GM12878 (cell line): Measurements from ENCODE around the gene DMXL1. TPM values are rescaled to one million over a fixed set of nuclear protein-coding genes. Genes with fewer than 3 reads are reported as not detected.

Experiments used
- ATAC-seq: fragments of 200-7000 bp; cut with Tn5 transposase; 3 replicates; pipeline ENCODE4 v1.9.1; 2020; ENCODE audit warnings: mild to moderate bottlenecking, moderate library complexity
- BruUV-seq: library from RNA; stranded (reverse); fragments of 400-500 nt; replicated peaks from 2 replicates; lab custom pipeline; 2021; lab: Mats Ljungman, UMichigan
- CTCF ChIA-PET: fragments of 300-600 bp; sonication (Branson Sonifier 250); formaldehyde crosslinking; extraction: SDS; loops from one replicate; lab custom pipeline; 2021; ENCODE audit warnings: inconsistent platforms; lab: Yijun Ruan, JAX
- POLR2A ChIA-PET: fragments of 350-600 bp; formaldehyde crosslinking; extraction: SDS; loops from one replicate; lab custom pipeline; 2021; ENCODE audit warnings: inconsistent platforms; lab: Charles Lee
- RAD21 ChIA-PET: fragments of 300-600 bp; sonication (Branson Sonifier 250); formaldehyde crosslinking; loops from one replicate; lab custom pipeline; 2023; ENCODE audit warnings: antibody characterized with exemption; ENCODE audit not compliant: unreplicated experiment; lab: Charles Lee
- SMC1A ChIA-PET: fragments of 300-600 bp; sonication (Branson Sonifier 250); formaldehyde crosslinking; loops from one replicate; lab custom pipeline; 2023; ENCODE audit not compliant: unreplicated experiment, uncharacterized antibody; lab: Charles Lee
- DNase-seq: peaks from one replicate; pipeline ENCODE4 v3.0.0-alpha.2; 2011; ENCODE audit warnings: low read depth, low spot score
- FAIRE-seq: peaks from 3 replicates; lab custom pipeline; 2011; peaks lifted over from hg19 to GRCh38; lab: Jason Lieb, UNC
- H2AFZ ChIP-seq: 2 replicates; pipeline ENCODE4 v1.6.0; 2011; ENCODE audit warnings: low read depth, low read length, control low read depth; ENCODE audit not compliant: control insufficient read depth
- H3K27ac ChIP-seq: 2 replicates; pipeline ENCODE4 v1.5.1; 2011; ENCODE audit warnings: control low read depth; ENCODE audit not compliant: control insufficient read depth, insufficient read depth
- H3K27me3 ChIP-seq, 2 experiments: replicated peaks in 1 of 2; 2 replicates each; pipeline versions ENCODE4 v1.6.0 to v1.6.1; 2011; ENCODE audit warnings: low read length in 1 of 2; ENCODE audit not compliant: control insufficient read depth in 2 of 2, insufficient read depth in 2 of 2
- H3K36me3 ChIP-seq, 2 experiments: 2 replicates each; pipeline ENCODE4 v1.5.1; 2011; ENCODE audit warnings: low read length in 1 of 2; ENCODE audit not compliant: control insufficient read depth in 2 of 2, insufficient read depth in 2 of 2
- H3K4me1 ChIP-seq: 2 replicates; pipeline ENCODE4 v1.6.1; 2011; ENCODE audit warnings: mild to moderate bottlenecking, low read length, moderate library complexity, mixed read lengths; ENCODE audit not compliant: control insufficient read depth, insufficient read depth
- H3K4me2 ChIP-seq: 2 replicates; pipeline ENCODE4 v1.6.0; 2011; ENCODE audit warnings: control low read depth; ENCODE audit not compliant: control insufficient read depth, insufficient read depth
- H3K4me3 ChIP-seq: fragments of 200-600 bp; sonication (generic); 2 replicates; pipeline ENCODE4 v1.5.1; 2016
- H3K79me2 ChIP-seq: 2 replicates; pipeline ENCODE4 v1.6.0; 2011; ENCODE audit warnings: low read length; ENCODE audit not compliant: control insufficient read depth, insufficient read depth
- H3K9ac ChIP-seq: 2 replicates; pipeline ENCODE4 v1.8.0; 2011; ENCODE audit warnings: low read length, control low read depth, mixed read lengths; ENCODE audit not compliant: control insufficient read depth, insufficient read depth
- H3K9me3 ChIP-seq: replicated peaks from 3 replicates; pipeline ENCODE4 v1.5.1; 2011; ENCODE audit warnings: mild to moderate bottlenecking, low read length; ENCODE audit not compliant: control insufficient read depth, insufficient read depth
- H4K20me1 ChIP-seq: 2 replicates; pipeline ENCODE4 v1.6.0; 2011; ENCODE audit not compliant: control insufficient read depth, insufficient read depth
- NFYA ChIP-seq: IDR thresholded peaks from 2 replicates; pipeline ENCODE4 v1.6.1; 2011; ENCODE audit warnings: low read depth, mild to moderate bottlenecking, low read length, improper control_type of control experiment, borderline replicate concordance
- RELA ChIP-seq: fragments of 450-650 bp; IDR thresholded peaks from 2 replicates; pipeline ENCODE4 v1.8.0; 2014; ENCODE audit warnings: borderline replicate concordance; ENCODE audit not compliant: partially characterized antibody
- SUPT20H ChIP-seq: IDR thresholded peaks from 2 replicates; pipeline ENCODE4 v1.6.1; 2011; ENCODE audit warnings: low read depth, mild to moderate bottlenecking, low read length, moderate library complexity, borderline replicate concordance; ENCODE audit not compliant: control insufficient read depth
- YBX1 ChIP-seq: fragments of 450-650 bp; IDR thresholded peaks from 2 replicates; pipeline ENCODE4 v1.6.1; 2016; ENCODE audit warnings: antibody characterized with exemption
- ZNF217 ChIP-seq: fragments of 450-650 bp; IDR thresholded peaks from 2 replicates; pipeline ENCODE4 v1.6.1; 2017; ENCODE audit warnings: antibody characterized with exemption, mild to moderate bottlenecking
- WGBS: methylation state at CpG from one replicate; pipeline ENCODE4 v1.1.6; 2016; ENCODE audit warnings: low lambda C conversion rate; ENCODE audit not compliant: insufficient replicate concordance, insufficient coverage; ENCODE audit errors: missing lambda C conversion rate; 5-methylcytosine and 5-hydroxymethylcytosine counted together
- in situ Hi-C: fragments of 300-500 bp; cut with MboI; formaldehyde crosslinking; loops from 9 replicates; pipeline ENCODE4 v1.14.3; 2018; ENCODE audit warnings: mixed read lengths
- intact Hi-C: fragments of 100-400 bp; cut with micrococcal nuclease; formaldehyde crosslinking; loops from one replicate; pipeline ENCODE4 v1.14.2; 2022; ENCODE audit not compliant: unreplicated experiment
- polyA plus RNA-seq, 11 experiments: library from polyadenylated mRNA; depleted of rRNA in 4 of 11; unstranded in 6 of 11; stranded (reverse) in 5 of 11; fragments of >200 nt; fragmentation: Nextera tagmentation in 4 of 11; fragmentation: Illumina TruSeq in 1 of 11; extraction: Ambion mirVana in 4 of 11; extraction: Trizol in 1 of 11; gene quantifications; 1 replicate in 1 of 11; 2 replicates in 10 of 11; pipeline versions ENCODE4 v1.2.1 to v1.2.3, GENCODE V29; 2011 to 2016; ENCODE audit warnings: inconsistent platforms in 2 of 11, missing spikeins in 2 of 11, low read depth in 1 of 11
- total RNA-seq, 4 experiments: library from RNA; depleted of rRNA in 3 of 4; stranded (reverse); fragments of >200 nt in 3 of 4; fragmentation: Illumina TruSeq in 1 of 4; extraction: Trizol in 1 of 4; gene quantifications; 2 replicates each; pipeline versions ENCODE4 v1.2.1 to v1.2.3, GENCODE V29; 2013 to 2021
- TF ChIP-seq, protein P1 (sequence below): fragments of 450-650 bp; IDR thresholded peaks from 2 replicates; pipeline ENCODE4 v1.6.1; 2016; ENCODE audit warnings: mild to moderate bottlenecking, moderate library complexity, borderline replicate concordance
- TF ChIP-seq, protein P2 (sequence below): IDR thresholded peaks from 2 replicates; pipeline ENCODE4 v1.6.1; 2012; ENCODE audit warnings: mild to moderate bottlenecking, low read depth, low read length
- TF ChIP-seq, protein P3 (sequence below): fragments of 450-650 bp; formaldehyde crosslinking; IDR thresholded peaks from 2 replicates; pipeline ENCODE4 v1.4.0; 2020; ENCODE audit warnings: mild to moderate bottlenecking, moderate library complexity

Gene DMXL1
- total and polyA plus RNA-seq, 10 of the 15 experiments (the other 5 are each of a cell fraction or from before 2014, with no cell fraction given) = 9.1 to 67.7 (median 34.1) TPM

DNA sequence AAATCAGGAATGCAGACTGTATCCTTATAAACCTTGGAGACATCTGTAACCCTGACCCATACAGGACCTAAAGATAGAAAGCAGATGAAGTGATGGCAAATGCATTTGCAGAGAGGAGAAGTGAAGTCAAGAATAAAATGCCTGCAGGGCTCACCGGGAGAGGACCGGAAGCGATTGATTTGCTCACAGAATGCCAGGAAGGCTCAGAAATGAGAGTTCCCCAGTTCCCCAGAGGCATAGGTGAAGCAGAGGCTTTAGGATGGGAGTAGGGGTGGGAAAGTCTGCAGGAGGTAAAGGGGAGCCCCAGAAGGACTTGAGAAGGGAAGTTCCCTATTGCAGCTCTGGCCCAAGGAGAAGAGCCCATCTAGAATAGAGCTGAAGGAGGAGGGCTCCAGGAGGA is 221.0 kb downstream of the DMXL1 start (continued):
- TF ChIP-seq, protein P1, sequence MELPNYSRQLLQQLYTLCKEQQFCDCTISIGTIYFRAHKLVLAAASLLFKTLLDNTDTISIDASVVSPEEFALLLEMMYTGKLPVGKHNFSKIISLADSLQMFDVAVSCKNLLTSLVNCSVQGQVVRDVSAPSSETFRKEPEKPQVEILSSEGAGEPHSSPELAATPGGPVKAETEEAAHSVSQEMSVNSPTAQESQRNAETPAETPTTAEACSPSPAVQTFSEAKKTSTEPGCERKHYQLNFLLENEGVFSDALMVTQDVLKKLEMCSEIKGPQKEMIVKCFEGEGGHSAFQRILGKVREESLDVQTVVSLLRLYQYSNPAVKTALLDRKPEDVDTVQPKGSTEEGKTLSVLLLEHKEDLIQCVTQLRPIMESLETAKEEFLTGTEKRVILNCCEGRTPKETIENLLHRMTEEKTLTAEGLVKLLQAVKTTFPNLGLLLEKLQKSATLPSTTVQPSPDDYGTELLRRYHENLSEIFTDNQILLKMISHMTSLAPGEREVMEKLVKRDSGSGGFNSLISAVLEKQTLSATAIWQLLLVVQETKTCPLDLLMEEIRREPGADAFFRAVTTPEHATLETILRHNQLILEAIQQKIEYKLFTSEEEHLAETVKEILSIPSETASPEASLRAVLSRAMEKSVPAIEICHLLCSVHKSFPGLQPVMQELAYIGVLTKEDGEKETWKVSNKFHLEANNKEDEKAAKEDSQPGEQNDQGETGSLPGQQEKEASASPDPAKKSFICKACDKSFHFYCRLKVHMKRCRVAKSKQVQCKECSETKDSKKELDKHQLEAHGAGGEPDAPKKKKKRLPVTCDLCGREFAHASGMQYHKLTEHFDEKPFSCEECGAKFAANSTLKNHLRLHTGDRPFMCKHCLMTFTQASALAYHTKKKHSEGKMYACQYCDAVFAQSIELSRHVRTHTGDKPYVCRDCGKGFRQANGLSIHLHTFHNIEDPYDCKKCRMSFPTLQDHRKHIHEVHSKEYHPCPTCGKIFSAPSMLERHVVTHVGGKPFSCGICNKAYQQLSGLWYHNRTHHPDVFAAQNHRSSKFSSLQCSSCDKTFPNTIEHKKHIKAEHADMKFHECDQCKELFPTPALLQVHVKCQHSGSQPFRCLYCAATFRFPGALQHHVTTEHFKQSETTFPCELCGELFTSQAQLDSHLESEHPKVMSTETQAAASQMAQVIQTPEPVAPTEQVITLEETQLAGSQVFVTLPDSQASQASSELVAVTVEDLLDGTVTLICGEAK = no peak

GRCh38 chr5:119292701-119293515 is 222.0 kb downstream of the DMXL1 start:
- Histone ChIP-seq H3K9me3 (no peaks in the 10 kb centered on the region; the same call in 1 of the 3 replicates), H3K27ac (no peak overlapping the region), H2AFZ (no peak overlapping the region), H3K79me2 (peaks cover 46% of the 10 kb centered on the region), H3K27me3 (no peaks in the 10 kb centered on the region), H3K4me3 (no peak overlapping the region), H3K4me2 (no peak overlapping the region), H3K9ac (no peak overlapping the region), H3K36me3 (no peaks in the 10 kb centered on the region), H4K20me1 (no peaks in the 10 kb centered on the region), H3K4me1 (peaks cover 33% of the 10 kb centered on the region)
- POLR2A ChIA-PET = no interaction called here
- SMC1A ChIA-PET = interaction anchor here (0.8 to 10.6 kb wide), 5 partner anchors 15 to 51 kb away, joined by 3 to 181 read pairs (median 4); no protein-coding TSS in a partner anchor
- in situ Hi-C loops (loop anchor here (25.0 kb wide), 1 partner anchor 1169 kb away; the partner anchor contains the start of gene PRR16), intact Hi-C loops (no loop called here)
- FAIRE-seq (no peak), ATAC-seq (no peak), DNase-seq (no peak)
- RAD21 ChIA-PET = interaction anchor here (6.0 kb wide), 1 partner anchor 21 kb away, joined by 63 read pairs; no protein-coding TSS in a partner anchor
- CTCF ChIA-PET = no interaction called here
- 63% methylated on average over 3 of the region's 3 CpGs for WGBS
- BruUV-seq = no TSS peak
- TF ChIP-seq, protein P2, sequence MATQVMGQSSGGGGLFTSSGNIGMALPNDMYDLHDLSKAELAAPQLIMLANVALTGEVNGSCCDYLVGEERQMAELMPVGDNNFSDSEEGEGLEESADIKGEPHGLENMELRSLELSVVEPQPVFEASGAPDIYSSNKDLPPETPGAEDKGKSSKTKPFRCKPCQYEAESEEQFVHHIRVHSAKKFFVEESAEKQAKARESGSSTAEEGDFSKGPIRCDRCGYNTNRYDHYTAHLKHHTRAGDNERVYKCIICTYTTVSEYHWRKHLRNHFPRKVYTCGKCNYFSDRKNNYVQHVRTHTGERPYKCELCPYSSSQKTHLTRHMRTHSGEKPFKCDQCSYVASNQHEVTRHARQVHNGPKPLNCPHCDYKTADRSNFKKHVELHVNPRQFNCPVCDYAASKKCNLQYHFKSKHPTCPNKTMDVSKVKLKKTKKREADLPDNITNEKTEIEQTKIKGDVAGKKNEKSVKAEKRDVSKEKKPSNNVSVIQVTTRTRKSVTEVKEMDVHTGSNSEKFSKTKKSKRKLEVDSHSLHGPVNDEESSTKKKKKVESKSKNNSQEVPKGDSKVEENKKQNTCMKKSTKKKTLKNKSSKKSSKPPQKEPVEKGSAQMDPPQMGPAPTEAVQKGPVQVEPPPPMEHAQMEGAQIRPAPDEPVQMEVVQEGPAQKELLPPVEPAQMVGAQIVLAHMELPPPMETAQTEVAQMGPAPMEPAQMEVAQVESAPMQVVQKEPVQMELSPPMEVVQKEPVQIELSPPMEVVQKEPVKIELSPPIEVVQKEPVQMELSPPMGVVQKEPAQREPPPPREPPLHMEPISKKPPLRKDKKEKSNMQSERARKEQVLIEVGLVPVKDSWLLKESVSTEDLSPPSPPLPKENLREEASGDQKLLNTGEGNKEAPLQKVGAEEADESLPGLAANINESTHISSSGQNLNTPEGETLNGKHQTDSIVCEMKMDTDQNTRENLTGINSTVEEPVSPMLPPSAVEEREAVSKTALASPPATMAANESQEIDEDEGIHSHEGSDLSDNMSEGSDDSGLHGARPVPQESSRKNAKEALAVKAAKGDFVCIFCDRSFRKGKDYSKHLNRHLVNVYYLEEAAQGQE = no peak
- TF ChIP-seq, protein P3, sequence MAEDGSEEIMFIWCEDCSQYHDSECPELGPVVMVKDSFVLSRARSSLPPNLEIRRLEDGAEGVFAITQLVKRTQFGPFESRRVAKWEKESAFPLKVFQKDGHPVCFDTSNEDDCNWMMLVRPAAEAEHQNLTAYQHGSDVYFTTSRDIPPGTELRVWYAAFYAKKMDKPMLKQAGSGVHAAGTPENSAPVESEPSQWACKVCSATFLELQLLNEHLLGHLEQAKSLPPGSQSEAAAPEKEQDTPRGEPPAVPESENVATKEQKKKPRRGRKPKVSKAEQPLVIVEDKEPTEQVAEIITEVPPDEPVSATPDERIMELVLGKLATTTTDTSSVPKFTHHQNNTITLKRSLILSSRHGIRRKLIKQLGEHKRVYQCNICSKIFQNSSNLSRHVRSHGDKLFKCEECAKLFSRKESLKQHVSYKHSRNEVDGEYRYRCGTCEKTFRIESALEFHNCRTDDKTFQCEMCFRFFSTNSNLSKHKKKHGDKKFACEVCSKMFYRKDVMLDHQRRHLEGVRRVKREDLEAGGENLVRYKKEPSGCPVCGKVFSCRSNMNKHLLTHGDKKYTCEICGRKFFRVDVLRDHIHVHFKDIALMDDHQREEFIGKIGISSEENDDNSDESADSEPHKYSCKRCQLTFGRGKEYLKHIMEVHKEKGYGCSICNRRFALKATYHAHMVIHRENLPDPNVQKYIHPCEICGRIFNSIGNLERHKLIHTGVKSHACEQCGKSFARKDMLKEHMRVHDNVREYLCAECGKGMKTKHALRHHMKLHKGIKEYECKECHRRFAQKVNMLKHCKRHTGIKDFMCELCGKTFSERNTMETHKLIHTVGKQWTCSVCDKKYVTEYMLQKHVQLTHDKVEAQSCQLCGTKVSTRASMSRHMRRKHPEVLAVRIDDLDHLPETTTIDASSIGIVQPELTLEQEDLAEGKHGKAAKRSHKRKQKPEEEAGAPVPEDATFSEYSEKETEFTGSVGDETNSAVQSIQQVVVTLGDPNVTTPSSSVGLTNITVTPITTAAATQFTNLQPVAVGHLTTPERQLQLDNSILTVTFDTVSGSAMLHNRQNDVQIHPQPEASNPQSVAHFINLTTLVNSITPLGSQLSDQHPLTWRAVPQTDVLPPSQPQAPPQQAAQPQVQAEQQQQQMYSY (CRISPR knock-in tag) = no peak
- TF ChIP-seq YBX1 (no peak), ZNF217 (no peak), SUPT20H (no peak), RELA (no peak), NFYA (no peak)
